GM10248 (cell line): ENCODE results near the gene GCNT2.

Source experiments
- CTCF ChIA-PET: fragments of 300-600 bp; sonication (Branson Sonifier 250); formaldehyde crosslinking; extraction: SDS; loops from one replicate; lab custom pipeline; 2021; ENCODE audit warnings: antibody characterized with exemption; lab: Yijun Ruan, JAX
- POLR2A ChIA-PET: fragments of 350-650 bp; sonication (Branson Sonifier 250); formaldehyde crosslinking; extraction: SDS; loops from one replicate; lab custom pipeline; 2020; ENCODE audit warnings: antibody characterized with exemption; lab: Yijun Ruan, JAX
- DNase-seq: peaks from one replicate; pipeline ENCODE4 v3.0.0; 2012; ENCODE audit errors: extremely low spot score
- CTCF ChIP-seq: IDR thresholded peaks from 2 replicates; pipeline ENCODE4 v1.5.1; 2012; ENCODE audit warnings: mild to moderate bottlenecking, low read depth; ENCODE audit errors: extremely low read depth, missing control alignments, control extremely low read depth

Gene GCNT2

GRCh38 chr6:10541591-10541990 is 20.4 kb downstream of the GCNT2 start:
- DNase-seq: no peak
- TF ChIP-seq CTCF: no peak
- ChIA-PET POLR2A (no interaction called here), CTCF (interaction anchor here (1.3 kb wide), 1 partner anchor 14 kb away, joined by 4 read pairs; no protein-coding TSS in a partner anchor)

- POLR2A ChIA-PET: no interaction called here
- no peak for TF ChIP-seq CTCF
- DNase-seq: no peak
- CTCF ChIA-PET: interaction anchor here (1.3 kb wide), 1 partner anchor 13 kb away, joined by 4 read pairs; no protein-coding TSS in a partner anchor
Observed at GRCh38 chr6:10542213-10542612, 21.1 kb downstream of the GCNT2 start.

GRCh38 chr6:10543488-10543887 is 22.3 kb downstream of the GCNT2 start:
- CTCF ChIA-PET: no interaction called here
- TF ChIP-seq CTCF: no peak
- no peak for DNase-seq
- POLR2A ChIA-PET: no interaction called here

- no peak for TF ChIP-seq CTCF
- ChIA-PET POLR2A (interaction anchor here (1.0 kb wide), 1 partner anchor 21 kb away, joined by 7 read pairs; no protein-coding TSS in a partner anchor), CTCF (interaction anchor here (0.8 to 1.4 kb wide), 7 partner anchors 11 to 257 kb away, joined by 3 to 4 read pairs (median 3); no protein-coding TSS in a partner anchor)
- no peak for DNase-seq
Observed at GRCh38 chr6:10545482-10545881, 24.3 kb downstream of the GCNT2 start.

- TF ChIP-seq CTCF: no peak
- CTCF ChIA-PET: interaction anchor here (1.4 to 1.6 kb wide), 2 partner anchors 14 to 23 kb away, joined by 3 to 5 read pairs; no protein-coding TSS in a partner anchor
- DNase-seq: no peak
- POLR2A ChIA-PET: no interaction called here
Observed at GRCh38 chr6:10547809-10548208, 26.7 kb downstream of the GCNT2 start.

GRCh38 chr6:10550764-10551163 is 29.6 kb downstream of the GCNT2 start:
- ChIA-PET CTCF (no interaction called here), POLR2A (no interaction called here)
- no peak for TF ChIP-seq CTCF
- no peak for DNase-seq

- no peak for TF ChIP-seq CTCF
- no peak for DNase-seq
- ChIA-PET POLR2A (no interaction called here), CTCF (no interaction called here)
Observed at GRCh38 chr6:10552270-10552810, 31.2 kb downstream of the GCNT2 start.
